ENCODE data around the gene TGFB2. TPM values are rescaled to one million over a fixed set of nuclear protein-coding genes. Genes with fewer than 3 reads are reported as not detected.
A peak's percentile ranks its signal among the peaks of the same experiment; 100 is the strongest.

TGFB2 gene
- total RNA-seq, 1 donor from 2014 or later, result 34.4 TPM

- Histone ChIP-seq H3K27me3 (ENCODE audit: control insufficient read depth, insufficient read depth, low read length) (no peaks in the 10 kb centered on the region), H3K36me3 (ENCODE audit: control insufficient read depth, insufficient read depth, low read length) (no peaks in the 10 kb centered on the region), H3K4me3 (ENCODE audit: low read depth, low read length) (no peak overlapping the region)
- TF ChIP-seq CTCF (IDR thresholded peaks at IDR 0.05; ENCODE audit: insufficient read depth, low read length, poor library complexity, severe bottlenecking), result no peak
- no peak for DNase-seq (ENCODE audit: low read depth)
Observed at GRCh38 chr1:218478336-218478735, 133.2 kb downstream of the TGFB2 start.

GRCh38 chr1:218479436-218480115 is 134.4 kb downstream of the TGFB2 start:
- no peaks in the 10 kb centered on the region for H3K27me3 ChIP-seq (ENCODE audit: control insufficient read depth, insufficient read depth, low read length)
- no peak overlapping the region for H3K4me3 ChIP-seq (ENCODE audit: low read depth, low read length)
- no peak for TF ChIP-seq CTCF (IDR thresholded peaks at IDR 0.05; ENCODE audit: insufficient read depth, low read length, poor library complexity, severe bottlenecking)
- H3K36me3 ChIP-seq (ENCODE audit: control insufficient read depth, insufficient read depth, low read length), result no peaks in the 10 kb centered on the region
- no peak for DNase-seq (ENCODE audit: low read depth)

- TF ChIP-seq CTCF (IDR thresholded peaks at IDR 0.05; ENCODE audit: insufficient read depth, low read length, poor library complexity, severe bottlenecking), result no peak
- no peak for DNase-seq (ENCODE audit: low read depth)
- Histone ChIP-seq H3K27me3 (ENCODE audit: control insufficient read depth, insufficient read depth, low read length) (no peaks in the 10 kb centered on the region), H3K36me3 (ENCODE audit: control insufficient read depth, insufficient read depth, low read length) (no peaks in the 10 kb centered on the region), H3K4me3 (ENCODE audit: low read depth, low read length) (no peak overlapping the region)
Observed at GRCh38 chr1:218480137-218480536, 135.0 kb downstream of the TGFB2 start.

GRCh38 chr1:218480588-218481099 is 135.5 kb downstream of the TGFB2 start:
- TF ChIP-seq CTCF (IDR thresholded peaks at IDR 0.05; ENCODE audit: insufficient read depth, low read length, poor library complexity, severe bottlenecking), result no peak
- H3K27me3 ChIP-seq (ENCODE audit: control insufficient read depth, insufficient read depth, low read length), result no peaks in the 10 kb centered on the region
- H3K36me3 ChIP-seq (ENCODE audit: control insufficient read depth, insufficient read depth, low read length), result no peaks in the 10 kb centered on the region
- H3K4me3 ChIP-seq (ENCODE audit: low read depth, low read length), result no peak overlapping the region
- DNase-seq (ENCODE audit: low read depth), result peak; percentile 71

- no peak for TF ChIP-seq CTCF (IDR thresholded peaks at IDR 0.05; ENCODE audit: insufficient read depth, low read length, poor library complexity, severe bottlenecking)
- Histone ChIP-seq H3K27me3 (ENCODE audit: control insufficient read depth, insufficient read depth, low read length) (no peaks in the 10 kb centered on the region), H3K36me3 (ENCODE audit: control insufficient read depth, insufficient read depth, low read length) (no peaks in the 10 kb centered on the region), H3K4me3 (ENCODE audit: low read depth, low read length) (no peak overlapping the region)
- DNase-seq (ENCODE audit: low read depth), result no peak
Observed at GRCh38 chr1:218481116-218481775, 136.1 kb downstream of the TGFB2 start.

Data from kidney epithelial cell (primary cell).